ENCODE data around the gene MB. TPM values are rescaled to one million over a fixed set of nuclear protein-coding genes. Genes with fewer than 3 reads are reported as not detected.

MB gene
- total RNA-seq, 1 experiment from 2014 or later, result 0.77 TPM

DNA sequence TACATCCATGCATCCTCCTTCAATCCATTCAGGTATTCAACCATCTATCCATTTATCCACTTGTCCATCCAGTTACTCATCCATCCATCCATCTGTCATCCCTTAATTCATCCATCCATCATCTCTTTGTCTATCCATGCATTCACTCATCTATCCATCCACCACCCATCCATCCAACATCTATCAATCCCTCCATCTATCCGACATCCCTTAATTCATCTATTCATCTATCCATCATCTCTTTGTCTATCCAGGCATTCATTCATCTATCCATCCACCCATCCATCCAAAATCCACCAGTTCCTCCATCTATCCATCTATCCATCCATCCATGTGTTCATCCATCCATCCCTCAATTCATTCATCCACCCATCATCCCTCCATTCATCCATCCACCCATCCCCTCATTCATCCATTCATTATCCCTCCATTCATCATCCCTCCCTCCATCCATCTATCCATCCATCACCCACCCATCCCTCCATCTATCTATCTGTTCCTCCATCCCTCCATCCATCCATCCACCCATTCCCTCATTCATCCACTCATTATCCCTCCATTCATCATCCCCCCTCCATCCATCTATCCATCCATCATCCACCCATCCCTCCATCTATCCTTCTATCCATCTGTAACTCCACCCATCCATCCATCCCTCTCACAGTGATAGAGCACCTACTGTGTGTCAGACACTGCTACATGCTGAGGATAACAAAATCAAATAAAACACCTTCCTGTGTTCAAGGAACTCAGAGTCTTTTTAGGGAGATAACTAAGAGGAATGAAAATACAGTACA, 1.5 kb upstream of the MB start:
- Mint-ChIP-seq H3K27ac (ENCODE audit: unreplicated experiment) (no peak overlapping the region), H3K36me3 (ENCODE audit: insufficient read depth, unreplicated experiment) (no peaks in the 10 kb centered on the region), H3K4me3 (ENCODE audit: unreplicated experiment) (no peak overlapping the region), H3K9me3 (ENCODE audit: unreplicated experiment) (no peaks in the 10 kb centered on the region), H3K27me3 (ENCODE audit: insufficient read depth, unreplicated experiment) (no peaks in the 10 kb centered on the region), H3K4me1 (ENCODE audit: low read depth, unreplicated experiment) (peaks cover 11% of the 10 kb centered on the region)
- TF ChIP-seq, protein P1, sequence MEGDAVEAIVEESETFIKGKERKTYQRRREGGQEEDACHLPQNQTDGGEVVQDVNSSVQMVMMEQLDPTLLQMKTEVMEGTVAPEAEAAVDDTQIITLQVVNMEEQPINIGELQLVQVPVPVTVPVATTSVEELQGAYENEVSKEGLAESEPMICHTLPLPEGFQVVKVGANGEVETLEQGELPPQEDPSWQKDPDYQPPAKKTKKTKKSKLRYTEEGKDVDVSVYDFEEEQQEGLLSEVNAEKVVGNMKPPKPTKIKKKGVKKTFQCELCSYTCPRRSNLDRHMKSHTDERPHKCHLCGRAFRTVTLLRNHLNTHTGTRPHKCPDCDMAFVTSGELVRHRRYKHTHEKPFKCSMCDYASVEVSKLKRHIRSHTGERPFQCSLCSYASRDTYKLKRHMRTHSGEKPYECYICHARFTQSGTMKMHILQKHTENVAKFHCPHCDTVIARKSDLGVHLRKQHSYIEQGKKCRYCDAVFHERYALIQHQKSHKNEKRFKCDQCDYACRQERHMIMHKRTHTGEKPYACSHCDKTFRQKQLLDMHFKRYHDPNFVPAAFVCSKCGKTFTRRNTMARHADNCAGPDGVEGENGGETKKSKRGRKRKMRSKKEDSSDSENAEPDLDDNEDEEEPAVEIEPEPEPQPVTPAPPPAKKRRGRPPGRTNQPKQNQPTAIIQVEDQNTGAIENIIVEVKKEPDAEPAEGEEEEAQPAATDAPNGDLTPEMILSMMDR (IDR thresholded peaks at IDR 0.05; ENCODE audit: insufficient read depth in 1 of 2, low read depth in 1 of 2, low read length in 1 of 2, severe bottlenecking in 1 of 2, unreplicated experiment in 1 of 2), result no peak
- intact Hi-C loops (cut with micrococcal nuclease; ENCODE audit: unreplicated experiment), result no loop called here
- Histone ChIP-seq H3K4me3 (ENCODE audit: low read depth, low read length) (no peak overlapping the region), H3K4me1 (peaks cover 14% of the 10 kb centered on the region), H3K9me3 (no peaks in the 10 kb centered on the region), H3K36me3 (ENCODE audit: control insufficient read depth, insufficient read depth, low read length) (no peaks in the 10 kb centered on the region), H3K27me3 (replicated peaks; ENCODE audit: control insufficient read depth, insufficient read depth, low read length) (no peaks in the 10 kb centered on the region)
- BruUV-seq (replicated peaks), result no TSS peak
- DNase-seq, result no peak
- ChIA-PET POLR2A (no interaction called here), CTCF (no interaction called here)

DNA sequence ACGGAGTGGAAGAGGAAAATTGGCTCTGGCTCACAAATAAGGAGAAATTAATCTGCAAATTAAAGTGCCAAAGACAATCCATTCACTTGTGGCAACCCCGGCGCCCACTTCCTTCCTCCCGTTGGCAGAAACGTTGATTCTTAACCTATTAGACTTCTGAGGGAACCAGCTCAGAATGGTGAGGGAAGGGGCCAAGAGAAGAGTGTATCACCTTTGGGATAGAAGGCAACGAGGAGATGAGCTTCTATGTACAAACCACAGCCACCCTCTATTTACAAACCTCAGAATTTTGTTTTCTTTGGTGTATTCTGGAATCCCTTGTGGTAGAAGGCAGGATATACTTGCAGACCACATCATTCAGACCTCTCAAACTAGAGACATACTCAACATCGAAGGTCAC, 1.1 kb downstream of the MB start:
- Mint-ChIP-seq H3K36me3 (ENCODE audit: insufficient read depth, unreplicated experiment) (no peaks in the 10 kb centered on the region), H3K27ac (ENCODE audit: unreplicated experiment) (no peak overlapping the region), H3K9me3 (ENCODE audit: unreplicated experiment) (no peaks in the 10 kb centered on the region), H3K4me1 (ENCODE audit: low read depth, unreplicated experiment) (no peaks in the 10 kb centered on the region), H3K27me3 (ENCODE audit: insufficient read depth, unreplicated experiment) (no peaks in the 10 kb centered on the region), H3K4me3 (ENCODE audit: unreplicated experiment) (no peak overlapping the region)
- intact Hi-C loops (cut with micrococcal nuclease; ENCODE audit: unreplicated experiment), result no loop called here
- no TSS peak for BruUV-seq (replicated peaks)
- ChIA-PET CTCF (no interaction called here), POLR2A (no interaction called here)
- H3K9me3 ChIP-seq, result no peaks in the 10 kb centered on the region
- TF ChIP-seq, protein P1 (IDR thresholded peaks at IDR 0.05; ENCODE audit: insufficient read depth in 1 of 2, low read depth in 1 of 2, low read length in 1 of 2, severe bottlenecking in 1 of 2, unreplicated experiment in 1 of 2), result no peak
- H3K4me3 ChIP-seq (ENCODE audit: low read depth, low read length), result no peak overlapping the region
- no peaks in the 10 kb centered on the region for H3K36me3 ChIP-seq (ENCODE audit: control insufficient read depth, insufficient read depth, low read length)
- no peaks in the 10 kb centered on the region; the same call in 1 of the 2 replicates for H3K4me1 ChIP-seq
- no peaks in the 10 kb centered on the region for H3K27me3 ChIP-seq (replicated peaks; ENCODE audit: control insufficient read depth, insufficient read depth, low read length)
- DNase-seq, result no peak

DNA sequence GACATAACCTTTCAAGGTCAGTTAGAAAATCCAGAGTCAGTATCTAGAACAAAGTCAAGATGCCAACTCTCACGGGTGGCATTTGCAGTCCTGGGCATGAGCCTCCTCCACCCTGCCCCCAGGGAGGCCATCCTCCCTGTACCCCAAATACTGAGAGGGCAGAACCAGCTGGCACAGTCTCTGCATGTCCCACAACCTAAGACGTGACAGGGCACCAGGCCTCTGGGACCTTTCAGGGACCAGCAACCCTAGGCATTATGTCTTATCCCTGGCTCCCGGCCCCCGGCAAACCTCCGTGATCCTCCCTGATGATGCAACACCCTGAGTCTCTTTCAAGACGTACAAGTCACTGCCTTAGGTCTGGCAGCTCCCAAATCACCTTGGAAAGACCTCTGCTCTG, 2.0 kb downstream of the MB start:
- H3K9me3 Mint-ChIP-seq (ENCODE audit: unreplicated experiment), result no peaks in the 10 kb centered on the region
- Histone ChIP-seq H3K9me3 (no peaks in the 10 kb centered on the region), H3K4me1 (no peaks in the 10 kb centered on the region; the same call in 1 of the 2 replicates), H3K4me3 (ENCODE audit: low read depth, low read length) (no peak overlapping the region), H3K36me3 (ENCODE audit: control insufficient read depth, insufficient read depth, low read length) (no peaks in the 10 kb centered on the region), H3K27me3 (replicated peaks; ENCODE audit: control insufficient read depth, insufficient read depth, low read length) (no peaks in the 10 kb centered on the region)
- ChIA-PET CTCF (no interaction called here), POLR2A (no interaction called here)
- no peak for DNase-seq
- H3K4me1 Mint-ChIP-seq (ENCODE audit: low read depth, unreplicated experiment), result no peaks in the 10 kb centered on the region
- peak overlapping the region; percentile 19 for H3K27ac Mint-ChIP-seq (ENCODE audit: unreplicated experiment)
- no peaks in the 10 kb centered on the region for H3K27me3 Mint-ChIP-seq (ENCODE audit: insufficient read depth, unreplicated experiment)
- BruUV-seq (replicated peaks), result no TSS peak
- TF ChIP-seq, protein P1 (IDR thresholded peaks at IDR 0.05; ENCODE audit: insufficient read depth in 1 of 2, low read depth in 1 of 2, low read length in 1 of 2, severe bottlenecking in 1 of 2, unreplicated experiment in 1 of 2), result no peak
- H3K4me3 Mint-ChIP-seq (ENCODE audit: unreplicated experiment), result no peak overlapping the region
- intact Hi-C loops (cut with micrococcal nuclease; ENCODE audit: unreplicated experiment), result no loop called here
- no peaks in the 10 kb centered on the region for H3K36me3 Mint-ChIP-seq (ENCODE audit: insufficient read depth, unreplicated experiment)

All from Caco-2 (cell line).